ENCODE measurements around the gene ADI1.

DNA sequence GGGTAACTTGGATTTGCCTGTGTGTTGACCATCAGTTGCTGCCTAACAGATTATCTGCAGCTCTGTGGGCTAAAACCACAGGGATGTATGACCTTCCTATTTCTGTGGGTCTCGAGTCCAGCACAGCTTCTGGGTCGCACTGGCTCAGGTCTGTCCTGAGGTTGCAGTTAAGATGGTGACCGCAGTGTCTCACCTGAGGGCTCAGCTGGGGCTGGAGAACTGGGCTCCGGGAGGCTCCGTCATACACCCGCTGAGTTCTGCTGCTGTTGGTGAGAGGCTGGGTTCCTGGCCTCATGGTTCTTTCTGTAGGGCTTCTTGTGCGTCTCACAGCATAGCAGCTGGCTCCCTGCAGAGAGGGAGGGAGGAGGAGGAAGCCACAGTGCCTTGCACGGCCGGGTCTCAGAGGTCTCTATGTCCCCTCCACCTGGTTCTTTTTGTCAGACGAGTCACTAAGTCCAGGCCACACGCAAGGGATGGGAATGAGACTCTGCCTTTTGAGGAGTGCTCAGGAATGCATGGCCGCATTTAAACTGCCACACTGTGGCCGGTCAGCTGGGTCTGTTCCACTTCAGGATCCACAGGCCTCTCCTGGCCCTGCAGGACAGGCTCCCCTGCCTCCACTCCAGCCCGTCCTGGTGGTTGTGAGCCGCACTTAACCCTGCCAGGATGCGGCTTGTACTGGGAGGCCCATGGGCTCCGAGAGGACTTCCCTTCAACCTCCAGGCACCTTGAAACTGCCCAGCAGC lies 67.2 kb downstream of the ADI1 start:
- TF ChIP-seq POLR2A (IDR thresholded peaks at IDR 0.05; ENCODE audit: low read depth, low read length) (no peak), POLR2AphosphoS5 (IDR thresholded peaks at IDR 0.05; ENCODE audit: low read depth, low read length) (no peak)

Measured in GM12892 (cell line).